Fibroblast of skin of left biceps (primary cell): ENCODE results near the gene DHCR7.

ENCODE experiments used
- DNase-seq, 2 experiments: peaks; one replicate each; pipeline ENCODE4 v3.0.0-alpha.2; 2013; ENCODE audit warnings: low read depth in 2 of 2

Gene DHCR7

GRCh38 chr11:71448257-71449171, at the start of gene DHCR7:
DHCR7 (minus strand) TSS chr11:71448393; CDS start chr11:71444952, 3,441 bp downstream.
- peak; percentile 80 to 84 for DNase-seq

- no peak for DNase-seq
These were observed 48.2 kb upstream of the DHCR7 start for GRCh38 chr11:71496421-71496820.

GRCh38 chr11:71495286-71496230, 47.4 kb upstream of the DHCR7 start:
- DNase-seq, result no peak

- no peak for DNase-seq
These were observed 43.7 kb upstream of the DHCR7 start for GRCh38 chr11:71491940-71492339.

- DNase-seq, result no peak
These were observed 43.3 kb upstream of the DHCR7 start for GRCh38 chr11:71491531-71491930.

GRCh38 chr11:71490731-71491390, 42.7 kb upstream of the DHCR7 start:
- no peak for DNase-seq

GRCh38 chr11:71490044-71490730, 42.0 kb upstream of the DHCR7 start:
- no peak for DNase-seq

GRCh38 chr11:71489311-71490043, 41.3 kb upstream of the DHCR7 start:
- DNase-seq, result no peak

GRCh38 chr11:71488681-71489270, 40.6 kb upstream of the DHCR7 start:
- DNase-seq, result no peak

- no peak for DNase-seq
These were observed 38.1 kb upstream of the DHCR7 start for GRCh38 chr11:71486320-71486719.

GRCh38 chr11:71485466-71485865, 37.3 kb upstream of the DHCR7 start:
- DNase-seq, result no peak

GRCh38 chr11:71485063-71485399, 36.8 kb upstream of the DHCR7 start:
- no peak for DNase-seq

- no peak for DNase-seq
These were observed 36.3 kb upstream of the DHCR7 start for GRCh38 chr11:71484248-71485062.

GRCh38 chr11:71483692-71484091, 35.5 kb upstream of the DHCR7 start:
- no peak for DNase-seq

GRCh38 chr11:71482746-71483364, 34.7 kb upstream of the DHCR7 start:
- no peak for DNase-seq

- DNase-seq, result no peak
These were observed 34.0 kb upstream of the DHCR7 start for GRCh38 chr11:71482216-71482615.

- DNase-seq, result no peak
These were observed 33.1 kb upstream of the DHCR7 start for GRCh38 chr11:71481101-71481960.

- no peak for DNase-seq
These were observed 30.3 kb upstream of the DHCR7 start for GRCh38 chr11:71478528-71478840.
